Fibroblast of pulmonary artery (primary cell): ENCODE data around the gene TMEM204.
"Not testable (repeated sequence)": the region's sequence is repeated elsewhere in the genome, so short reads cannot be mapped to it uniquely, and the experiment has no call there.

Experiments used
- DNase-seq: peaks from one replicate; pipeline ENCODE4 v3.0.0-alpha.2; 2010; ENCODE audit warnings: low read depth
- H3K4me3 ChIP-seq: replicated peaks from 2 replicates; pipeline ENCODE4 v1.5.1; 2011; ENCODE audit warnings: low read depth, mild to moderate bottlenecking, control low read depth, low read length, moderate library complexity
- TF ChIP-seq, protein P1 (sequence below): IDR thresholded peaks from 2 replicates; pipeline ENCODE4 v1.5.1; 2011; ENCODE audit warnings: mild to moderate bottlenecking, control low read depth, low read length, inconsistent platforms; ENCODE audit errors: missing control alignments

The TMEM204 gene

GRCh38 chr16:1590930-1591705 lies 57.7 kb downstream of the TMEM204 start:
- TF ChIP-seq, protein P1, sequence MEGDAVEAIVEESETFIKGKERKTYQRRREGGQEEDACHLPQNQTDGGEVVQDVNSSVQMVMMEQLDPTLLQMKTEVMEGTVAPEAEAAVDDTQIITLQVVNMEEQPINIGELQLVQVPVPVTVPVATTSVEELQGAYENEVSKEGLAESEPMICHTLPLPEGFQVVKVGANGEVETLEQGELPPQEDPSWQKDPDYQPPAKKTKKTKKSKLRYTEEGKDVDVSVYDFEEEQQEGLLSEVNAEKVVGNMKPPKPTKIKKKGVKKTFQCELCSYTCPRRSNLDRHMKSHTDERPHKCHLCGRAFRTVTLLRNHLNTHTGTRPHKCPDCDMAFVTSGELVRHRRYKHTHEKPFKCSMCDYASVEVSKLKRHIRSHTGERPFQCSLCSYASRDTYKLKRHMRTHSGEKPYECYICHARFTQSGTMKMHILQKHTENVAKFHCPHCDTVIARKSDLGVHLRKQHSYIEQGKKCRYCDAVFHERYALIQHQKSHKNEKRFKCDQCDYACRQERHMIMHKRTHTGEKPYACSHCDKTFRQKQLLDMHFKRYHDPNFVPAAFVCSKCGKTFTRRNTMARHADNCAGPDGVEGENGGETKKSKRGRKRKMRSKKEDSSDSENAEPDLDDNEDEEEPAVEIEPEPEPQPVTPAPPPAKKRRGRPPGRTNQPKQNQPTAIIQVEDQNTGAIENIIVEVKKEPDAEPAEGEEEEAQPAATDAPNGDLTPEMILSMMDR: no peak
- no peak overlapping the region for H3K4me3 ChIP-seq

DNA sequence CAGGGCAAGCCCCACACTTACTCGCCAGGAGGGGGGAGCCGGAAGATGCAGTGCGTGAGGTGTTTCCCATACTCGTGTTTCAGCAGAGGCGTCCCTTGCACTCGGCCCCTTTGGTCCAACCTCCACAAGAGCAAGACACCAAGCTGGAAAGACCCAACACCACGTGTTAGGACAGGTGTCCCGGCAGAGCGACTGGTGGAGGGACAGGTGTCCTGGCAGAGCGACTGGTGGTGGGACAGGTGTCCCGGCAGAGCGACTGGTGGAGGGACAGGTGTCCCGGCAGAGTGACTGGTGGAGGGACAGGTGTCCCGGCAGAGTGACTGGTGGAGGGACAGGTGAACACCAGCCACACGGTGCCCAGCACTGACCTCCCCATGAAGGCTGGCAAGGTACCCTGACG lies 59.0 kb downstream of the TMEM204 start:
- TF ChIP-seq, protein P1: no peak
- DNase-seq: no peak
- no peak overlapping the region for H3K4me3 ChIP-seq

More at GRCh38 chr16:1590930-1591705, 57.7 kb downstream of the TMEM204 start:
- no peak for DNase-seq

DNA sequence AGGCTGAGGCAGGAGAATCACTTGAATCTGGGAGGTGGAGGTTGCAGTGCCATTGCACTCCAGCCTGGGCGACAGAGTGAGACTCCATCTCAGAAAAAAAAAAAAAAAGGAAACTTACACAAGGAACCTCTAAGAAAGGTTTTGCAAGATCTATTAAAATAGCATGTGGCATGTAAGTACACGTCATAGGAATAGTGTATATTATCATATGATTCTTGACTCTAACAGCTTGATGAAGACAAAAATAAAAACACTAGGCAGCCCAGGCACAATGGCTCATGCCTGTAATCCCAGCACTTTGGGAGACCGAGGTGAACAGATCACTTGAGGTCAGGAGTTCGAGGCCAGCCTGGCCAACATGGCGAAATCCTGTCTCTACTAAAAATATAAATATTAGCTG lies 62.0 kb downstream of the TMEM204 start:
- H3K4me3 ChIP-seq, DNase-seq: not testable (repeated sequence)

DNA sequence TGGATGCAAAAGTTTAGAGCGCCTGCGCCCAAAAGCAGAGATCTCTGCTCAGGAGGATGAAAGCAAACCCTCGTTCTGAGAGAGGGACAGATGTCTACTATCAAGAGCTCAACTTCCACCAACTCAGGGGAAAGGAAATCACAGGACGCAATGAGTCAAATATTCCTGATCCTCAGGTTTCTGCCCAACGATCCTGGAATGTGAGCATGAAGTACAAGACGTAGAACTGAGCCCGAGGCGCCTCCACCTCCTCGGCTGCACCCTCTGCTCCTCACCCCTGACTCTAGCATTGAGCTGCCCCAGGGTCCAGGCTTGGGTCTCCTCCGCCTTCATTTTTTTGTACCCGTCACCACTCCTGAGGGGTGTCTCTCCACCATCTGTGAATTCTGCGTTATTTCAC lies 63.0 kb downstream of the TMEM204 start:
- TF ChIP-seq, protein P1: no peak

GRCh38 chr16:1597154-1597553 lies 63.7 kb downstream of the TMEM204 start:
- H3K4me3 ChIP-seq: no peak overlapping the region
- no peak for DNase-seq
- TF ChIP-seq, protein P1: no peak

More for the DNA sequence above, 63.0 kb downstream of the TMEM204 start:
- no peak overlapping the region for H3K4me3 ChIP-seq
- DNase-seq: no peak

- DNase-seq: no peak
- TF ChIP-seq, protein P1: no peak
- no peak overlapping the region for H3K4me3 ChIP-seq
These were observed 67.6 kb downstream of the TMEM204 start for GRCh38 chr16:1601031-1601430.

DNA sequence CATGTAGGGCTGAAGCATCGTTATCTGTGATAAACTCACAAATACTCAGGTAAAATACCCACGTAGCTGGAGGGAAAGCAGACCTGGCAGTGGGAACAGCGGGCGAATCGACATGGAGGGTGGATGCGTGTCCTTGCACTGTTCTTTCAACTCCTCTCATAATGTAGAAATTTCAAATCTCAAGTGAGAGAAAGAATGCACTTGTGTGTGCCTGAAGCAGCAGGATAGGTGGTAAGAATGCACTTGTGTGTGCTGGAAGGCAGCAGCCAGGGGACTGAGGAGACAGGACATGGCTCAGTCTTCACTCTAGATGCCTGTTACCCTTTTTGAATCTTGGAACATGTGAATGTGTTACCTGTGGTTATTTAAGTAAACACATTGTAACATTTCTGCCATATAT lies 68.0 kb downstream of the TMEM204 start:
- H3K4me3 ChIP-seq: no peak overlapping the region
- TF ChIP-seq, protein P1: no peak
- DNase-seq: no peak
